ENCODE results near the gene IYD.

Gene IYD

DNA sequence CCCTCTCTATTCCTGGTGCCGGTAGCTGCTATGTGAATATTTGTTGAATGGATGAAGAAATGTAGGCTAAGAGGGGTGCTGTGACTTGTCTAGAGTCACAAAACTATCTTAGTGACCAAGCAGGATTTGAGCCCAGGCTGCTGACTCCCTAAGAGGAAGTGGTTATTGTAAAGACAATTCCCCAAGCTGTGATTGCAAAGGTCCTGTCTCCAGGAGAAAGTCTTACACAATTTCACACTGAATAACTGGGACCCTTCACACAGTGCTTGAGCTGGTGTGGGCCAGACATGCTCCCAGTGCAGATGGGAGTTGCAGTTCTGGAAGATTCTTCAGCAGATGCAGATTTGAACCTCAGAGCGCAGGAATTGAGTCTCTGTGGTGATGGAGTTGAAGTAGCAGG lies 38.1 kb downstream of the IYD start:
- ChIA-PET POLR2A (no interaction called here), CTCF (interaction anchor here (0.6 to 6.8 kb wide), 5 partner anchors 8 to 410 kb away, joined by 3 to 48 read pairs (median 4); no protein-coding TSS in a partner anchor)
- Histone ChIP-seq H3K27ac (ENCODE audit: extremely low read depth, low read depth, low read length) (no peak overlapping the region), H3K4me3 (ENCODE audit: low read depth, low read length) (no peak overlapping the region), H3K4me1 (ENCODE audit: control insufficient read depth, insufficient read depth, low read length) (peaks cover 38% of the 10 kb centered on the region), H3K9me3 (ENCODE audit: control insufficient read depth, insufficient read depth, low read depth, low read length) (peaks cover 4% of the 10 kb centered on the region; the same call in 1 of the 2 replicates), H3K36me3 (ENCODE audit: control insufficient read depth in 2 of 2, insufficient read depth in 1 of 2, low read length in 2 of 2) (no peaks in the 10 kb centered on the region)
- TF ChIP-seq, protein P1, sequence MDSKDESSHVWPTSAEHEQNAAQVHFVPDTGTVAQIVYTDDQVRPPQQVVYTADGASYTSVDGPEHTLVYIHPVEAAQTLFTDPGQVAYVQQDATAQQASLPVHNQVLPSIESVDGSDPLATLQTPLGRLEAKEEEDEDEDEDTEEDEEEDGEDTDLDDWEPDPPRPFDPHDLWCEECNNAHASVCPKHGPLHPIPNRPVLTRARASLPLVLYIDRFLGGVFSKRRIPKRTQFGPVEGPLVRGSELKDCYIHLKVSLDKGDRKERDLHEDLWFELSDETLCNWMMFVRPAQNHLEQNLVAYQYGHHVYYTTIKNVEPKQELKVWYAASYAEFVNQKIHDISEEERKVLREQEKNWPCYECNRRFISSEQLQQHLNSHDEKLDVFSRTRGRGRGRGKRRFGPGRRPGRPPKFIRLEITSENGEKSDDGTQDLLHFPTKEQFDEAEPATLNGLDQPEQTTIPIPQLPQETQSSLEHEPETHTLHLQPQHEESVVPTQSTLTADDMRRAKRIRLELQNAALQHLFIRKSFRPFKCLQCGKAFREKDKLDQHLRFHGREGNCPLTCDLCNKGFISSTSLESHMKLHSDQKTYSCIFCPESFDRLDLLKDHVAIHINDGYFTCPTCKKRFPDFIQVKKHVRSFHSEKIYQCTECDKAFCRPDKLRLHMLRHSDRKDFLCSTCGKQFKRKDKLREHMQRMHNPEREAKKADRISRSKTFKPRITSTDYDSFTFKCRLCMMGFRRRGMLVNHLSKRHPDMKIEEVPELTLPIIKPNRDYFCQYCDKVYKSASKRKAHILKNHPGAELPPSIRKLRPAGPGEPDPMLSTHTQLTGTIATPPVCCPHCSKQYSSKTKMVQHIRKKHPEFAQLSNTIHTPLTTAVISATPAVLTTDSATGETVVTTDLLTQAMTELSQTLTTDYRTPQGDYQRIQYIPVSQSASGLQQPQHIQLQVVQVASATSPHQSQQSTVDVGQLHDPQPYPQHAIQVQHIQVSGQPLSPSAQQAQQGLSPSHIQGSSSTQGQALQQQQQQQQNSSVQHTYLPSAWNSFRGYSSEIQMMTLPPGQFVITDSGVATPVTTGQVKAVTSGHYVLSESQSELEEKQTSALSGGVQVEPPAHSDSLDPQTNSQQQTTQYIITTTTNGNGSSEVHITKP (tag by site-specific recombination; IDR thresholded peaks at IDR 0.05): peak; percentile 33; the same call in 1 of the 2 replicates
- no peak for TF ChIP-seq ZNF747 (tag by site-specific recombination; IDR thresholded peaks at IDR 0.05)

DNA sequence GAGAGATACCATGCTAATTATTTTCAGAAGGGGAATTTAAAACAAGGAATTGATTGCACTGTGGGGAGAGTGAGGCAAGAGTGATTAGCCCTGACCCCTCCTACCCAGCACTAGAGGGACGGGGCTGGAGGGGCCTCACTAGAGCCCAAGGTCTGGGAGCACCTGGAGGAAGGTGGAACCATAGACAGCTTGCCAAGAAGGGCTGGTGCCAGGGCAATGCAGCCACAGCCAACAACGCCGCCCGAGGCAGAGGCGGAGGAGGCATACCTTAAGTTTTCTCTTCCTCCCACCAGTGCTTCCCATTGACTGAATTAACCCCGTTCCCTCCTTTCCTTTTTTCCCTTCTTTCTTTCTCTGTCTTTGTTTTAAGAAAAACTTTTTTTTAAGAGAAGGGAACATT lies 40.0 kb downstream of the IYD start:
- Histone ChIP-seq H3K9me3 (ENCODE audit: control insufficient read depth, insufficient read depth, low read depth, low read length) (peaks cover 4% of the 10 kb centered on the region; the same call in 1 of the 2 replicates), H3K27ac (ENCODE audit: extremely low read depth, low read depth, low read length) (no peak overlapping the region; the same call in 1 of the 2 replicates), H3K4me1 (ENCODE audit: control insufficient read depth, insufficient read depth, low read length) (peaks cover 30% of the 10 kb centered on the region), H3K36me3 (ENCODE audit: control insufficient read depth in 2 of 2, insufficient read depth in 1 of 2, low read length in 2 of 2) (no peaks in the 10 kb centered on the region), H3K4me3 (ENCODE audit: low read depth, low read length) (no peak overlapping the region)
- CTCF ChIA-PET: interaction anchor here (0.6 to 6.8 kb wide), 12 partner anchors 9 to 1394 kb away, joined by 3 to 48 read pairs (median 7); no protein-coding TSS in a partner anchor
- TF ChIP-seq ZNF133 (tag by site-specific recombination; IDR thresholded peaks at IDR 0.05) (no peak), HIC1 (tag by site-specific recombination; IDR thresholded peaks at IDR 0.05) (no peak), ZNF677 (tag by site-specific recombination; IDR thresholded peaks at IDR 0.05) (no peak), ZNF600 (tag by site-specific recombination; IDR thresholded peaks at IDR 0.05) (no peak), ZBTB21 (tag by site-specific recombination; IDR thresholded peaks at IDR 0.05) (no peak), KLF9 (tag by site-specific recombination; IDR thresholded peaks at IDR 0.05; ENCODE audit: low read depth) (no peak), GFI1B (tag by site-specific recombination; IDR thresholded peaks at IDR 0.05) (no peak), YY1 (tag by site-specific recombination; IDR thresholded peaks at IDR 0.05) (no peak)
- TF ChIP-seq, protein P2, sequence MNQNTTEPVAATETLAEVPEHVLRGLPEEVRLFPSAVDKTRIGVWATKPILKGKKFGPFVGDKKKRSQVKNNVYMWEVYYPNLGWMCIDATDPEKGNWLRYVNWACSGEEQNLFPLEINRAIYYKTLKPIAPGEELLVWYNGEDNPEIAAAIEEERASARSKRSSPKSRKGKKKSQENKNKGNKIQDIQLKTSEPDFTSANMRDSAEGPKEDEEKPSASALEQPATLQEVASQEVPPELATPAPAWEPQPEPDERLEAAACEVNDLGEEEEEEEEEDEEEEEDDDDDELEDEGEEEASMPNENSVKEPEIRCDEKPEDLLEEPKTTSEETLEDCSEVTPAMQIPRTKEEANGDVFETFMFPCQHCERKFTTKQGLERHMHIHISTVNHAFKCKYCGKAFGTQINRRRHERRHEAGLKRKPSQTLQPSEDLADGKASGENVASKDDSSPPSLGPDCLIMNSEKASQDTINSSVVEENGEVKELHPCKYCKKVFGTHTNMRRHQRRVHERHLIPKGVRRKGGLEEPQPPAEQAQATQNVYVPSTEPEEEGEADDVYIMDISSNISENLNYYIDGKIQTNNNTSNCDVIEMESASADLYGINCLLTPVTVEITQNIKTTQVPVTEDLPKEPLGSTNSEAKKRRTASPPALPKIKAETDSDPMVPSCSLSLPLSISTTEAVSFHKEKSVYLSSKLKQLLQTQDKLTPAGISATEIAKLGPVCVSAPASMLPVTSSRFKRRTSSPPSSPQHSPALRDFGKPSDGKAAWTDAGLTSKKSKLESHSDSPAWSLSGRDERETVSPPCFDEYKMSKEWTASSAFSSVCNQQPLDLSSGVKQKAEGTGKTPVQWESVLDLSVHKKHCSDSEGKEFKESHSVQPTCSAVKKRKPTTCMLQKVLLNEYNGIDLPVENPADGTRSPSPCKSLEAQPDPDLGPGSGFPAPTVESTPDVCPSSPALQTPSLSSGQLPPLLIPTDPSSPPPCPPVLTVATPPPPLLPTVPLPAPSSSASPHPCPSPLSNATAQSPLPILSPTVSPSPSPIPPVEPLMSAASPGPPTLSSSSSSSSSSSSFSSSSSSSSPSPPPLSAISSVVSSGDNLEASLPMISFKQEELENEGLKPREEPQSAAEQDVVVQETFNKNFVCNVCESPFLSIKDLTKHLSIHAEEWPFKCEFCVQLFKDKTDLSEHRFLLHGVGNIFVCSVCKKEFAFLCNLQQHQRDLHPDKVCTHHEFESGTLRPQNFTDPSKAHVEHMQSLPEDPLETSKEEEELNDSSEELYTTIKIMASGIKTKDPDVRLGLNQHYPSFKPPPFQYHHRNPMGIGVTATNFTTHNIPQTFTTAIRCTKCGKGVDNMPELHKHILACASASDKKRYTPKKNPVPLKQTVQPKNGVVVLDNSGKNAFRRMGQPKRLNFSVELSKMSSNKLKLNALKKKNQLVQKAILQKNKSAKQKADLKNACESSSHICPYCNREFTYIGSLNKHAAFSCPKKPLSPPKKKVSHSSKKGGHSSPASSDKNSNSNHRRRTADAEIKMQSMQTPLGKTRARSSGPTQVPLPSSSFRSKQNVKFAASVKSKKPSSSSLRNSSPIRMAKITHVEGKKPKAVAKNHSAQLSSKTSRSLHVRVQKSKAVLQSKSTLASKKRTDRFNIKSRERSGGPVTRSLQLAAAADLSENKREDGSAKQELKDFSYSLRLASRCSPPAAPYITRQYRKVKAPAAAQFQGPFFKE (tag by site-specific recombination; IDR thresholded peaks at IDR 0.05; ENCODE audit: borderline replicate concordance): no peak
- POLR2A ChIA-PET: no interaction called here

All from HEK293 (cell line).